K562 (cell line): Measurements from ENCODE around the gene GATC. TPM values are rescaled to one million over a fixed set of nuclear protein-coding genes. Genes with fewer than 3 reads are reported as not detected.

Experiments
- ARID3B ChIP-seq: fragments of 250-450 bp; sonication (Bioruptor Pico); IDR thresholded peaks from 2 replicates; pipeline ENCODE4 v1.4.0; 2020; ENCODE audit warnings: borderline replicate concordance
- CBX1 ChIP-seq: sonication (generic); IDR thresholded peaks from 2 replicates; pipeline ENCODE4 v1.6.1; 2016; ENCODE audit warnings: antibody characterized with exemption, low read depth, mild to moderate bottlenecking
- KDM5B ChIP-seq: fragments of 200-600 bp; sonication (generic); IDR thresholded peaks from 2 replicates; pipeline ENCODE4 v1.6.1; 2012; ENCODE audit warnings: low read depth, mild to moderate bottlenecking, moderate library complexity, low read length, control low read depth, inconsistent platforms; ENCODE audit not compliant: insufficient replicate concordance
- MAZ ChIP-seq, 2 experiments: fragments of 450-650 bp in 1 of 2; sonication (generic) in 1 of 2; formaldehyde crosslinking; IDR thresholded peaks in 1 of 2; conservative IDR thresholded peaks in 1 of 2; 2 replicates each; pipeline versions ENCODE4 v1.4.0 to v1.5.0; 2020; ENCODE audit warnings: mild to moderate bottlenecking in 1 of 2, missing genetic modification reagents in 1 of 2
- MTA3 ChIP-seq: fragments of 450-650 bp; formaldehyde crosslinking; IDR thresholded peaks from 2 replicates; pipeline ENCODE4 v1.6.1; 2017; ENCODE audit warnings: mild to moderate bottlenecking, borderline replicate concordance
- NBN ChIP-seq: fragments of 450-650 bp; IDR thresholded peaks from 2 replicates; pipeline ENCODE4 v1.6.1; 2016; ENCODE audit warnings: low read depth, mild to moderate bottlenecking
- NCOA4 ChIP-seq: fragments of 450-650 bp; IDR thresholded peaks from 2 replicates; pipeline ENCODE4 v1.6.1; 2018; ENCODE audit warnings: mild to moderate bottlenecking; ENCODE audit not compliant: partially characterized antibody
- NUFIP1 ChIP-seq: fragments of 450-650 bp; IDR thresholded peaks from 2 replicates; pipeline ENCODE4 v1.6.1; 2018; ENCODE audit not compliant: partially characterized antibody
- PML ChIP-seq: IDR thresholded peaks from 2 replicates; pipeline ENCODE4 v1.6.1; 2012; ENCODE audit warnings: low read length, inconsistent platforms
- POLR2H ChIP-seq: IDR thresholded peaks from 2 replicates; pipeline ENCODE4 v1.6.1; 2016; ENCODE audit warnings: missing genetic modification characterization, low read depth, mild to moderate bottlenecking, control low read depth, missing compliant biosample characterization, moderate library complexity
- POLR3A ChIP-seq: IDR thresholded peaks from 2 replicates; pipeline ENCODE4 v1.6.1; 2011; ENCODE audit warnings: borderline replicate concordance, mild to moderate bottlenecking, moderate library complexity; ENCODE audit not compliant: insufficient read length, insufficient read depth; ENCODE audit errors: extremely low read depth
- POLR3G ChIP-seq: IDR thresholded peaks from 2 replicates; pipeline ENCODE4 v1.6.1; 2011; ENCODE audit not compliant: insufficient read length, insufficient replicate concordance; ENCODE audit errors: extremely low read depth
- RBM15 ChIP-seq: fragments of 200-400 bp; formaldehyde crosslinking; IDR thresholded peaks from 2 replicates; pipeline ENCODE4 v1.6.1; 2018; ENCODE audit warnings: mild to moderate bottlenecking, low read length, moderate library complexity; ENCODE audit not compliant: insufficient read depth
- SFPQ ChIP-seq: fragments of 200-400 bp; formaldehyde crosslinking; IDR thresholded peaks from 2 replicates; pipeline ENCODE4 v1.6.1; 2017; ENCODE audit warnings: mild to moderate bottlenecking, low read depth, low read length, moderate library complexity
- THRA ChIP-seq: fragments of 450-650 bp; IDR thresholded peaks from 2 replicates; pipeline ENCODE4 v1.6.1; 2017; ENCODE audit warnings: mild to moderate bottlenecking, moderate library complexity
- XRCC4 ChIP-seq: IDR thresholded peaks from one replicate; pipeline ENCODE4 v1.6.1; 2011; ENCODE audit not compliant: insufficient read depth, insufficient read length; ENCODE audit errors: extremely low read depth
- ZNF354B ChIP-seq: fragments of 250-450 bp; sonication (Bioruptor Pico); IDR thresholded peaks from 2 replicates; pipeline ENCODE4 v1.4.0; 2020
- ZNF395 ChIP-seq: fragments of 200-800 bp; sonication (Bioruptor generic); IDR thresholded peaks from 2 replicates; pipeline ENCODE4 v1.6.1; 2017; ENCODE audit warnings: missing genetic modification characterization, missing compliant biosample characterization
- ZNF445 ChIP-seq: fragments of 250-450 bp; sonication (Bioruptor Pico); IDR thresholded peaks from 2 replicates; pipeline ENCODE4 v1.4.0; 2020; ENCODE audit warnings: low read depth, mild to moderate bottlenecking, moderate library complexity
- polyA plus RNA-seq, 8 experiments: library from polyadenylated mRNA; depleted of rRNA in 4 of 8; stranded (reverse) in 5 of 8; unstranded in 3 of 8; fragments of >200 nt; fragmentation: Nextera tagmentation in 2 of 8; fragmentation: Illumina TruSeq in 1 of 8; extraction: Ambion mirVana in 2 of 8; extraction: Trizol in 1 of 8; gene quantifications; 2 replicates each; pipeline versions ENCODE4 v1.2.1 to v1.2.3, GENCODE V29; 2011 to 2014; ENCODE audit warnings: inconsistent platforms in 1 of 8, missing spikeins in 1 of 8
- total RNA-seq, 7 experiments: library from RNA; depleted of rRNA in 6 of 7; stranded (reverse); fragments of >200 nt in 6 of 7; fragmentation: Illumina TruSeq in 2 of 7; extraction: Trizol in 2 of 7; gene quantifications; 2 replicates each; pipeline versions ENCODE4 v1.2.1 to v1.2.3, GENCODE V29; 2011 to 2021; ENCODE audit warnings: low replicate concordance in 1 of 7

The GATC gene
- total and polyA plus RNA-seq, 9 of the 15 experiments (the other 6 are each of a cell fraction or from before 2014, with no cell fraction given): 5.8 to 52.6 (median 28.2) TPM

GRCh38 chr12:120437735-120438494 lies 8.3 kb upstream of the GATC start, which contains the start of gene COX6A1 (continued):
- peak; percentile 21; the same call in 1 of the 2 replicates for TF ChIP-seq ARID3B (CRISPR knock-in tag)
- TF ChIP-seq NCOA4: no peak
- no peak for TF ChIP-seq SFPQ
- TF ChIP-seq POLR2H (tag): peak; percentile 73
- peak; percentile 44 to 74; a peak in 2 of 4 replicates for TF ChIP-seq MAZ (CRISPR knock-in tag; conservative IDR thresholded peaks at IDR 0.05 in 1 of 2, IDR thresholded peaks at IDR 0.05 in 1 of 2)
- TF ChIP-seq NUFIP1: no peak
- TF ChIP-seq ZNF395 (CRISPR knock-in tag): no peak
- TF ChIP-seq POLR3G: no peak
- peak; percentile 60 for TF ChIP-seq PML
- peak; percentile 87 for TF ChIP-seq KDM5B
- no peak; the same call in 1 of the 2 replicates for TF ChIP-seq MTA3
- no peak for TF ChIP-seq ZNF354B (CRISPR knock-in tag)
- no peak for TF ChIP-seq POLR3A
- no peak for TF ChIP-seq XRCC4
- no peak for TF ChIP-seq ZNF445 (CRISPR knock-in tag)
- TF ChIP-seq RBM15: no peak
- TF ChIP-seq THRA: no peak
- no peak for TF ChIP-seq NBN
- TF ChIP-seq CBX1: no peak
